Muscle layer of duodenum (tissue), 2 donors: ENCODE data around the gene PIR.

Source experiments
- H3K27ac ChIP-seq: one replicate; pipeline ENCODE4 v1.7.0; 2013; ENCODE audit warnings: mild to moderate bottlenecking, low read length
- H3K27me3 ChIP-seq: one replicate; pipeline ENCODE4 v1.7.0; 2013; ENCODE audit warnings: low read depth, mild to moderate bottlenecking, control low read depth, low read length
- H3K36me3 ChIP-seq, 2 donors: one replicate each; pipeline ENCODE4 v1.7.0; 2013; ENCODE audit warnings: low read length in 2 of 2, control low read depth in 1 of 2, mild to moderate bottlenecking in 1 of 2; ENCODE audit not compliant: insufficient read depth in 2 of 2, control insufficient read depth in 1 of 2
- H3K4me1 ChIP-seq, 2 donors: one replicate each; pipeline ENCODE4 v1.7.0; 2013; ENCODE audit warnings: low read length in 2 of 2, mild to moderate bottlenecking in 2 of 2, control low read depth in 1 of 2, moderate library complexity in 1 of 2; ENCODE audit not compliant: insufficient read depth in 2 of 2, control insufficient read depth in 1 of 2
- H3K4me3 ChIP-seq, 2 donors: one replicate each; pipeline ENCODE4 v1.7.0; 2013; ENCODE audit warnings: low read length in 2 of 2, low read depth in 1 of 2, mild to moderate bottlenecking in 1 of 2
- H3K9me3 ChIP-seq, 2 donors: one replicate each; pipeline ENCODE4 v1.7.0; 2013; ENCODE audit warnings: low read length in 2 of 2, control low read depth in 1 of 2, mild to moderate bottlenecking in 1 of 2; ENCODE audit not compliant: control insufficient read depth in 1 of 2
- donor health status: healthy.

PIR gene

DNA sequence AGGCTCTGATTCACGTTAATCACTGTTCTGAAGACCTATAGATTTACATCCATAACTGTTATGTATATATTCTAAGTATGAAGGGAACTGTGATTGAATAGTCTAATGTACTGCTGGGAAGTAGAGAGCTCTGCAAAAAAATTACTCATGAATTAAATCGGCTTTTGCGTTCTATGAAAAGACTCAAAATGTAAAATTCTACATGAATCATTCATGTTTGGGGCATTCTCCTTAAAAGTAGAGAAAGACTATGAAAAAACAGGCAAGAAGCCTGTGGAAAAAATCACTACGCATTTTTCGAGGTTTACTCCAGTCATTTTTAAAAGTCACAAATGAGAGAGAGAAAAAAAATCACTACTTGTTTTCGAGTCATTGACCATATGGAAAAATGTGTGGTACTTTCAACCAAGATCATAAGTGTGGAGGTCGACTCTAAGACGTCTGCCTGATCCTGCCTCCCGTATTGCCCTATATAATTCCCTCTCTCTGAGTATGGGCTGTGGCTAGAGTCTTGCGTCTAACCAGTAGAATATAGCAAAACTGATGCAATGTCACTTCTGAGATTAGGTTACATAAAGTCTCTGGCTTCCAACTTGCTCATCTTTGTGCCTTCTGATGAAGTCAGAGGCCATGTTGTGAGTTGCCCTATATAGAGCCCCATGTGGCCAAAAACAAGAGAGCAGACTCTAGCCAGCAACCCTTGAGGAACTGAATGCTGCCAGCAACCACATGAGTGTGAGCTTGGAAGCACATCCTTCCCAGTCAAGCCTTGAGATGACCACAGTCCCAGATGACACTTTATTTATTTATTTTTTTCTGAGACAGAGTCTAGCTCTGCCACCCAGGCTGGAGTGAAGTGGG lies 76.8 kb downstream of the PIR start:
- Histone ChIP-seq H3K27ac (no peak overlapping the region), H3K9me3 (no peaks in the 10 kb centered on the region), H3K4me1 (no peaks in the 10 kb centered on the region), H3K36me3 (no peaks in the 10 kb centered on the region), H3K27me3 (no peaks in the 10 kb centered on the region), H3K4me3 (no peak overlapping the region)

DNA sequence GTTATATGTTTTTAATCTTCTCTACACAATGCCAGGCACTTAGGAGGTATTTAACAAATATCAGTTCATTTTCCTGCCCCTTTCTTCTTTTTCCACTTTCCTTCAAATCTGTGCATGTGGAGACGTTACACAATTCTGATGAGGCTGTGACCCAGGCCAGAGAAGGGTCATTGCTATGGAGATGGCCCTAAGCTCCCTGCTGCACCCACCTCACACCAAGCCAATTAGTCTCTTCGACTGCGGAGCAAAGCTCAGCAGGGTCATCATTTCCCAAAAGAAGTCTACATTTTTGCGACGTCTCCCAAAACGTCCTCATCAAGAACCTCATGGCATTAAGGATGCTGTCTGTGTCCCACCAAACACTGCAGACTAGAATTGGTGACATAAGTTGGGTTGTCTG lies 80.0 kb downstream of the PIR start:
- Histone ChIP-seq H3K27ac (no peak overlapping the region), H3K36me3 (no peaks in the 10 kb centered on the region), H3K4me1 (no peaks in the 10 kb centered on the region), H3K4me3 (no peak overlapping the region), H3K27me3 (no peaks in the 10 kb centered on the region), H3K9me3 (no peaks in the 10 kb centered on the region)

DNA sequence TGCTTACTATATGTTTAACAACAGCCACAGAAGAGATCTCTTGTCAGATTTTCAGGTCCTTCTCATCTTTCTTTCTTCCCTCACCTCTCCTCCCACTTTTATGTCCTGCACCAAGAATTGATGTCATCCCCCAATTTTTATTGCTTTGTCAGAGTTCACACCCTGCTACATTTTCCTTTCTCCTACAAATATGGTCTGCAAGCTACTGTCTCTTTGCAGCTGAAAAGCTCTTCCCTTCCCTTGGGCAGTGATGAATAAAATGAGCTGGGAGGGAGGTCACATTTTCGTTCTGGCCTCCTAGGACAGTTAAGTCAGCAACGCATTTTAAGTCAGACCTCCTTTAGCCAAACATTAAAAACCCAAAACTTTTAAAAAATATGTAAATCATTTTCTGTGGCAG lies 82.2 kb downstream of the PIR start:
- Histone ChIP-seq H3K9me3 (no peaks in the 10 kb centered on the region), H3K4me1 (no peaks in the 10 kb centered on the region), H3K27ac (no peak overlapping the region), H3K27me3 (no peaks in the 10 kb centered on the region), H3K36me3 (no peaks in the 10 kb centered on the region), H3K4me3 (no peak overlapping the region)

DNA sequence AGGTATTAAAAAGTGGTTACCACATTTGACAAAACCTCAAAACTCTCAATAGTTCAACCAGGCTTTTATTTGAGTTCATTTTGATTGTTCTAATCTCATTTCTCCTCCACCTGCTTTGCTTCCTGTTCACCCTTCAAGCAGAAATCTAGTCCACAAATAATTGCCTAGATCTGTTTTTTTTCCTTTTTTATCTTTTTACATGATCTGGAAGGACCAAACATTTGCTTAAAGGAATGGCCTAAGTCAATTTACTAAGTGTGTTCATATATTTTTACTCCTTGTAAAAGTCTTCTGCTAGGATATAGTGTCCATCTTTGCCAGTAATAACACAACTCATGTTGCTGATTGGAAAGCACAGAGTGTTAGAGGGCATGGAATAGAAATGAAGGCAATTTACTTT lies 82.7 kb downstream of the PIR start:
- H3K36me3 ChIP-seq, result no peaks in the 10 kb centered on the region
- H3K9me3 ChIP-seq, result no peaks in the 10 kb centered on the region
- H3K4me1 ChIP-seq, result peaks cover 0 to 3% of the 10 kb centered on the region in 2 donors
- H3K27ac ChIP-seq, result no peak overlapping the region
- no peak overlapping the region for H3K4me3 ChIP-seq
- no peaks in the 10 kb centered on the region for H3K27me3 ChIP-seq

DNA sequence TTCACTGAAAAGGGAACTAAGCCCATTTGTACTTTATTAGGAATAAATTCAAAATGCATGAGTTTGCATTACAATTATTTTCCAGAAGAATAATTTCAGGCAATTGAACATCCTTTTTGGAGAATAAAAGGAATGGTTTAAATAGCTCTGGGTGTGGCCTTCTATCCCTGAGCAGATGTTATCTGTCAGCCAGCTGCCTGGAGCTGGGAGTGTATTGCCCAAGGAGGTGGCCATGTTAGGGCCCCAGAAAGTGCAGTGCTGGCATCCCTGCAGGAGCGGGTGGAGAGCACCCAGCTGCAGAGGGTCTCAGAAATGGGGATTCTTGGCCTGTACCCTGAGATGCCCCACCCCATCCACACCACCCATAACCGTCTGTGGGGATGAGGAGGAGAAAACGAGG lies 87.3 kb downstream of the PIR start:
- H3K4me3 ChIP-seq, result no peak overlapping the region

DNA sequence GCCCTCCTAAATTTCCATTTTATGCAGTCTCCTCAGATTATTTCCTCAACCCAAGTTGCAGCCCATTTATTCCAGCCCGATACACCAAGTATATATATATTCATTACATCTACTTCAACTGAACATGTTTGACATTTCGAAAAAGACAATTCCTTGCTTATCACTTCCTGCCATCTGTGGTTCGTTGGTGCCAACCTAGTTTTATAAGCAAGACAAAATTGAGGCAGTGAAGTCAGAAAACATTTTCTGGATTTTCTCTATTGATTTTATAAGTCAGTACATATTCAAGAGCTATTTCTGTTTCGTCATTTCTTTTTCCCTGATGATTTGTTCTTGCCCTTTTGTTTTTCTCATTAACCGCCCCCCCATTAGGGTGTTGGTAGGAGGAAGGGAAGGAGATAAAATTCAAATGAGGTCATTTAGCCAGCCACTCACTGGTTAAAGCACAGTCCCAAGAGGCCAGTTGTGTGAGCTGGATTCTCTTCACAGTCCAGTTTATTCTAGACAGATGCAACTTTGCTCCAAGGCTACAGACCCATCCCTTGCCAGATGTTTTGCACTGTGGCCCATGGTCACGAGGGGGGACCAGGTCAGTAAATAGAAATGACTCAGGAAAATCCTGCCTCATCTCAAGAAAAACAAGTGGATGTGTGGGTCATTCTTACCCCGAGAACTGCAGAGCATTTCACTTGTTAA lies 88.6 kb downstream of the PIR start:
- Histone ChIP-seq H3K36me3 (no peaks in the 10 kb centered on the region), H3K4me3 (no peak overlapping the region), H3K27ac (no peak overlapping the region), H3K27me3 (no peaks in the 10 kb centered on the region), H3K4me1 (peaks cover 0 to 4% of the 10 kb centered on the region in 2 donors), H3K9me3 (no peaks in the 10 kb centered on the region)

More for the DNA sequence above, 87.3 kb downstream of the PIR start:
- H3K4me1 ChIP-seq, result peaks cover 0 to 4% of the 10 kb centered on the region in 2 donors
- no peaks in the 10 kb centered on the region for H3K27me3 ChIP-seq
- no peaks in the 10 kb centered on the region for H3K9me3 ChIP-seq
- no peak overlapping the region for H3K27ac ChIP-seq
- H3K36me3 ChIP-seq, result no peaks in the 10 kb centered on the region

DNA sequence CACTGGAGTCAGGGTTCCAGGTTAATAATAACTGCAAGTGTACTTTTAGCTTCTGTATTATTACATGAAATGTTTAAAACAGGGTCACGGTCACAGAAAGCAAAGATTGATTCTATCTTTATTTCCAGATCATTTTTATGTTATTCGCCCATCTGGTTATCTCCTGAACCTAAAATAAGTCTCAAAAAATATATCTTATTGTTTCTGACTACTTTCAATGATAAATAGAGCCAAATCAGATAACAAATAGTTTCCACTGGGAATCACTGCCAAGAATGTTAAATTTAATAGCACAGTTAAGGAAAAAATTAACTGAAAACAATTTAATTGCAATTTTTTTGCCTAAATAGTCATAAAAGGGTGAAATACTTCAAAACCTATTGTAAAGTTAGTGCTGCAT lies 91.8 kb downstream of the PIR start:
- H3K4me3 ChIP-seq, result no peak overlapping the region
- H3K4me1 ChIP-seq, result peaks cover 0 to 4% of the 10 kb centered on the region in 2 donors
- no peaks in the 10 kb centered on the region for H3K9me3 ChIP-seq

DNA sequence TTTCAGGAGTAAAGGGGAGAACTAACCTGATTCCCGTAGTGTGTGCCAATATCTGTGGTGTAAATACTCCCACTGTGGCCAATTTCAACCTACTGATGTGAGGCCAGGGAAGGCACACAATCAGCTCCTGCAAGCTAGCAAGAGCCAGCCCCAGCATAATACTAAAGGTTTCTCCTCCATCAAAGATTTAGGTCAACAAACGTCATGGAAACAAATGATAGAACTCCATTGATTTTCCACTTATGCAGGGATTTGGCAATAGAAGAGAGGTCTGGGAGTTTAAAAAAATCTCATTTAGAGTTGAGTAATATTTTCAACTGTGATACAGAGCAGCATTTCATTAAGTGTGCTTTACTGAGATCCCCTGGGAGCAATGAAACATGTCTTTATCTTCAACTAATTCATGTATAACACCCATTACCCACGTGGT lies 93.2 kb downstream of the PIR start:
- H3K9me3 ChIP-seq, result no peaks in the 10 kb centered on the region
- H3K27ac ChIP-seq, result no peak overlapping the region
- H3K4me3 ChIP-seq, result no peak overlapping the region
- no peaks in the 10 kb centered on the region for H3K27me3 ChIP-seq
- no peaks in the 10 kb centered on the region for H3K4me1 ChIP-seq
- H3K36me3 ChIP-seq, result no peaks in the 10 kb centered on the region

More for the DNA sequence above, 91.8 kb downstream of the PIR start:
- no peak overlapping the region for H3K27ac ChIP-seq
- no peaks in the 10 kb centered on the region for H3K27me3 ChIP-seq
- H3K36me3 ChIP-seq, result no peaks in the 10 kb centered on the region

DNA sequence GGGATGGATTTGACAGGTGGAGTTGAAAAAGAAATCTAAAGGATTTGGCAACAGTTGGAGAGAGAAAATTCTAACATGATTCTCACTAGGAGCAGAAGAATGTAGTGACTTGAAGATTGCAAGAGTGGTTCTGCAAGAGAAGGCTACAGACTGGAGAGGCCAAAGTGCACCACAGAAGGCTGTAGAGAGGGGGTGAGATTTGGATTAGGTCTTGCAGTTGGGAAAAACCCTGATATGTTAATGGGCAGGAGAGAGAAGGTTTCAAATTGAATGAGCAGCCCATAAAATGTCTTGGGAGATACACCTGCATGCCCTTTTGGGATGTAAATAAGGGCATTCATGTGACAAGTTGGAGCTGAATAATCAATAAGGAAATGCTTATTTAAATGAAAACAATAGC lies 94.3 kb downstream of the PIR start:
- no peak overlapping the region for H3K27ac ChIP-seq
- H3K4me3 ChIP-seq, result no peak overlapping the region
- no peaks in the 10 kb centered on the region for H3K36me3 ChIP-seq
- no peaks in the 10 kb centered on the region for H3K4me1 ChIP-seq
- H3K27me3 ChIP-seq, result no peaks in the 10 kb centered on the region
- no peaks in the 10 kb centered on the region for H3K9me3 ChIP-seq

DNA sequence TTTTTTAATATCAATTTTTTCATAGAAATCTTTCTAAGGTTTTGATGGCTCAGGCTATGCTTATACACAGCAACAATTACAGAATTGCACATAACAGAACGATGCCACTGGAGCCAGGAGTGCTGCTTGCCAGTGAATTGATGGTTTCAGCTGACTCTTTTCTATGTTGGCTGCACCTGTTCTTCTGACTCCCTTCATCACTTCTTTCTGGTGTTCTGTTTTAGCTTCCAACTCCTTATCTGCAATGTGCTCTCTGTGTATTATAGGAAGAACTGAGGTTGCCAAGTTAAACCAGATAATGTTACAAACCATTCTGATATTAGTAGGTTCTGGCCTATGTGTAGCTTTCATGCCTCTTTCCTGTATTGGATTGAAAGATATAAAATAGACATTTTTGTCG lies 97.3 kb downstream of the PIR start:
- Histone ChIP-seq H3K36me3 (no peaks in the 10 kb centered on the region), H3K27ac (no peak overlapping the region), H3K27me3 (no peaks in the 10 kb centered on the region), H3K4me1 (no peaks in the 10 kb centered on the region), H3K9me3 (no peaks in the 10 kb centered on the region), H3K4me3 (no peak overlapping the region)

DNA sequence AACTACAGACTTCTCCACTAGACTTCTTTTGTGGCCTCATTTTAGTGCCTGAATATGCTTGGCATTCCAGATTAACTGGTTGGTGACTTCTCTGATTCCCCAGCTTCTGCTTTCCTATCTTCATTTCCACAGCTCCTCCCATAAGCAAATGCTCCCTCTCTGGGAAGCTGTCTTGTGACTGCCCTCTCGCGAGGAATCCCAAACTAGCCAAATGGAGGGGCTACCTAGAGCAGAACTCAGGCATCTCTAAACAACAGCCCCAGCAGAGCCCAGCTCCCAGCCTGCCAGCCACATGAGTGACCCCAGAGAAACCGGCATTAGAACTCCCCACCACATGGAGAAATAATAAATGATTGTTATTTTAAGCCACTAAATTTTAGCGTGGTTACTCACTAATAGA lies 101.3 kb downstream of the PIR start:
- H3K27me3 ChIP-seq, result no peaks in the 10 kb centered on the region
- H3K4me1 ChIP-seq, result no peaks in the 10 kb centered on the region
- H3K4me3 ChIP-seq, result no peak overlapping the region
- no peaks in the 10 kb centered on the region for H3K9me3 ChIP-seq
- H3K27ac ChIP-seq, result no peak overlapping the region
- no peaks in the 10 kb centered on the region for H3K36me3 ChIP-seq
